ENCODE results near the gene ARHGAP19.

ARHGAP19 gene

DNA sequence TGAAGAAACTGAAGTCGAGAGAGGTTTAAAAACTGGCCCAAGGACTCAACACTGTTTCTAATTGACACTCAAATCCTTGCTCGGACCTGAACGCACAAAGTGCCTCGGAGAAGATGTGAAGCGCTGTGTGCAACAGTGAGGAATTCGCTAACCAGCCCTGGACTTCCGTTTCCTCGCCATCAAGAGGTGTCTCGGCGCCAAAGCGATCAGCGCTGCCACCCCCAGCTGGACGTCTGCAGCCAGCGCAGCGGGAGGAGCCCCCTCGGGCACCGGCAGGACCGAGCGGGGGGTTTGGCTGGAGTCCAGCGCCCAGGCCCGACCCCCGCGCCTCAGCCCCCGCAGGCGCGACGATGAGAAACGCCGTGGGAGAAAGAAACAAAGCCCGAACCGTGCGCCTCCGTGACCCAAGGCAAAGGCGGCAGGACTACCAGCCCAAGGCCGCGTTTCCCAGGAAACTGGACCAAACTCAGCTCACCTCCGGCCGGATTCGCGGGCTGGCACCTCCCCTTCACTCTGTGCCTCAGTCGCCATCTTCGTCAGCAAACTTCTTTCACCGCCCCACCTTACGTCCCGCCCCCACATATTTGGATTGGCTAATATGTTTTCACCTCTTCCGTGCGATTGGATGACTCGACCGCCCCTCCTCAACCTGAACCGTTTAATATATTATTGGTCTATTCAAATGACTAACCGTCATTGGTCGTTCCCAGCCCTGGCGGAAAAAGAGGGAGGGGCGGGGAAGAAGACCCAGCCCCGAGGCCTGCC lies at the start of gene ARHGAP19:
ARHGAP19 (minus strand) TSS at position 541 of the 765 bp plus-strand sequence; CDS start at position 531, 10 bp downstream.
- DNase-seq (ENCODE audit: low read depth in 2 of 3, low spot score in 2 of 3), result peak; percentile 57 to 78 (median 77)

DNA sequence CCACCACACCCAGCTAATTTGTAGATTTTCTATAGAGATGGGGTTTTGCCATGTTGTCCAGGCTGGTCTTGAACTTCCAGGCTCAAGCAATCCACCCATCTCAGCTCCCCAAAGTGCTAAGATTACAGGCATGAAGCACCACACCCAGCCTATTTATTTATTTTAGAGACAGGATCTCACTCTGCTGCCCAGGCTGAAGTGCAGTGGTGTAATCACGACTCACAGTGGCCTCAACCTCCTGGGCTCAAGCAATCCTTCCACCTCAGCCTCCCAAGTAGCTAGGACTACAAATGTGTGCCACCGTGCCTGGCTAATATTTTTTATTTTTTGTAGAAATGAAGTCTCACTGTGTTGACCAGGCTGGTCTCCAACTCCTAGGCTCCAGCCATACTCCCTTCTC lies 49.0 kb upstream of the ARHGAP19 start:
- DNase-seq (ENCODE audit: low read depth in 2 of 3, low spot score in 2 of 3), result no peak

- DNase-seq (ENCODE audit: low read depth in 2 of 3, low spot score in 2 of 3), result no peak
Measured at GRCh38 chr10:97338041-97338440, 45.6 kb upstream of the ARHGAP19 start.

- DNase-seq (ENCODE audit: low read depth in 2 of 3, low spot score in 2 of 3), result no peak
Measured at GRCh38 chr10:97336942-97337831, 44.8 kb upstream of the ARHGAP19 start.

DNA sequence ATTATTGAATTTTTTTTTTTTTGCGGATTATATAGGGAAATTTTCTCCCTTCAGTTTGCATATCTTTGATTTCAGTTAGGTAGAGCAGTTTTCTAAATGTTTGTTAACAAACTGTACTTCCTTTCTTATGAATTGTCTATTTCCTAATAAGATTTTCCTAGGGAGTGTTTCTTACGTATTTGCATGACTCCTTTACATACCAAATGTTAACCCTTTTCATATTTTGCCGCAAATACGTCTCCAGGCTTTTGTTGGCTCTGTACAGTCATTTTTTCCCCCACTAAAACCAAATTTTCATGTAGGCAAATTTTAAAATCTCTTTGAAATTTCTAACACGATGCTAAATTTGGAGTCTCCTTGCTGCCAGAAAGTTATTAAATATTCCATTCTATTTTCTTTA lies 44.0 kb upstream of the ARHGAP19 start:
- no peak for DNase-seq (ENCODE audit: low read depth in 2 of 3, low spot score in 2 of 3)

DNA sequence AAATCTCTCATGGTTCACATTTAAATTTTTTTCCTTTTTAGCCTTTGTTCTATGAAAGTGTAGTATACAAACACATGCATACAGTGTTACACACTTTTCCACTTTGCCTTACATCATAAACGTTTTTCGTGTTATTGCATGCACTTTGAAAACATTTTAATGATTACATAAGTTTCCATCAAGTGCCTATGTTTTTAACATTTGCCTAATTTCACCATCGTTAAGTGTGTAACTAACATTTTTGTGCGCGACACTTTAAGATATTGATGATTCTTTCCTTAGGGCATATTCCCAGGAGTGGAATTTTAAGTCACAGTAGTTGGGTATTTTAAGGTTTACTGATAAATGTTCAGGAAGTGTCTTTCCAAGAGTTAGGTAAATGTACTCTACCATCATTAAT lies 43.6 kb upstream of the ARHGAP19 start:
- no peak for DNase-seq (ENCODE audit: low read depth in 2 of 3, low spot score in 2 of 3)

- no peak for DNase-seq (ENCODE audit: low read depth in 2 of 3, low spot score in 2 of 3)
Measured at GRCh38 chr10:97335188-97335619, 42.8 kb upstream of the ARHGAP19 start.

GRCh38 chr10:97334370-97335175 lies 42.1 kb upstream of the ARHGAP19 start, which contains the start of gene FRAT2:
Gene FRAT2 (minus strand): TSS chr10:97334729. CDS start chr10:97334572, 157 bp downstream.
- peak; percentile 74 to 86 (median 77) for DNase-seq (ENCODE audit: low read depth in 2 of 3, low spot score in 2 of 3)

DNA sequence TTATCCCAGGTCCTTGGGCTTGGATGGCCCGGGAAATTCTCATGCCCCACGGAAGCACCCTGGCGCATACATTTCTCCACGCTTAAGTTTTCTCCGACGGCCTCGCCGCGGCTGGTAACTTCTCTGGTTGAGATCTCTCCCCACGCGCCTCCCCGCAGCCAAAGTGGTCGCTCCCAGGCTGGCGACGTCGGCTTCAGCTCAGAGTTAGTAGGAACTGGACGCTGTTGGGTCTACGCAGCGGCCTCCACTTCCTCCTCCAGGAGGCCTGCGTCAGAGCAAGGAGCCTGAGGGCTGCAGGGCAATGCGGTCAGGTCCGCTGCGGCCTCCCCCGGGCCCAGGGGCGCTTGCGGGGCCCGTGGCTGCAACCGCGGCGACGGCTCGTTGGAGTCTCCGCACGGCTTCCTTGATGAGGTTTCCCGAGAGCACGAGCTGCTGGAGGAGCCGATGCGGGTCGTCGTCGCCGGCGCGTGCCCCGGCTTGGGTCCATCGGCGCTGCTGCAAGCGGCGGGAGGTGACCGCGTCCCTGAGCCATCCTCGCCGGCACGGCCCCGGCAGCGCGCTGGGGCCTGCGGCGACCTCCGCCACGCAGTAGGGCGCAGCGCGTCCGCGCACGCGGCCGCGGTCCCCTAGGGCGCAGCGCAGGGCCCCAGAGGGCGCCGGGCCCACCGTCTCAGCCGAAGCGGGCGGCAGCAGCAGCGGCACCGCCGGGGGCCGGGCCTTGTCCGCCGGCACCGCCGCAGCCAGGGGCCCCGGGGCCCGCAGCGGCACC lies 41.3 kb upstream of the ARHGAP19 start:
- peak in 1 of 3 experiments; percentile 20 for DNase-seq (ENCODE audit: low read depth in 2 of 3, low spot score in 2 of 3)

GRCh38 chr10:97333351-97333600 lies 40.8 kb upstream of the ARHGAP19 start:
- no peak for DNase-seq (ENCODE audit: low read depth in 2 of 3, low spot score in 2 of 3)

- no peak for DNase-seq (ENCODE audit: low read depth in 2 of 3, low spot score in 2 of 3)
Measured at GRCh38 chr10:97332591-97333350, 40.3 kb upstream of the ARHGAP19 start.

GRCh38 chr10:97331153-97331703 lies 38.8 kb upstream of the ARHGAP19 start:
- DNase-seq (ENCODE audit: low read depth in 2 of 3, low spot score in 2 of 3), result no peak

GRCh38 chr10:97329766-97330165 lies 37.3 kb upstream of the ARHGAP19 start:
- no peak for DNase-seq (ENCODE audit: low read depth in 2 of 3, low spot score in 2 of 3)

DNA sequence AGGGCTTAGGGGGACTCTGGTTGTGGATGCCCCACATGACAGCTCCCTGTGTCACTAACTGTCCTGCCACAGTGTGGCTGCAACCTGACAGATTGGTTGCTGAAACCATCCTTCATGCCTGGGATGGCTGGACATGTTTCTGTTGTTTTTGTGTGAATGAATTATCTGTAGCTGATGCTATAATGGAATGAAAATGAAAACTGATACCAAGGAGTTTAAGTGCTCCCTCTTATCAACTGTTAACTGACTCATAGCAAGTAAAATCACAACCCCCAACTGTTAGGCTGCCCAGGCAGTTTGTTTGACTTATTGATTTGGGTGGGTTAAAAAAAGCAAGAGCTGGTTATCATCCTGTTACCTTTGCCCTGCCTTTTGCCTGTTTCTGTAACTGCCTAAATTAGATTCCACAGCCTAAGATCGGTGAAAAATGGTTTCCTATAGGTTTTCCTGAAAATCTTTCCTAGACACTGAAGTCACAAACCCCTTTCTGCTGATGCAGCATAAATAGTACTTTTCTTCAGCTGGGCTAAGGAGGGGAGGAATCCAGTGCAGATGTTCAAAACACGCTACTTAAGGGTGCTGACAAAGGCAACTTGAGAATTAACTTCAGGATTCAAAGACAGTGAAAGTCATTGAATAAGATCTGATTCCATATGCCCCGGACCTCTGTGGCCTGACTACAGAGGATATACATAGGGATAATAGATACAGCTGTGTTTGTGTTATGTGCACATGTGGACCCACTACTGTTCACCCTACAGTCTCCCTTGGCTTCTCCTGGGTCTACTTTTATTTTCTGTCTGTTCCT lies 36.4 kb upstream of the ARHGAP19 start:
- DNase-seq (ENCODE audit: low read depth in 2 of 3, low spot score in 2 of 3), result no peak

GRCh38 chr10:97327348-97328294 lies 35.2 kb upstream of the ARHGAP19 start:
- no peak for DNase-seq (ENCODE audit: low read depth in 2 of 3, low spot score in 2 of 3)

GRCh38 chr10:97325754-97326153 lies 33.3 kb upstream of the ARHGAP19 start:
- no peak for DNase-seq (ENCODE audit: low read depth in 2 of 3, low spot score in 2 of 3)

GRCh38 chr10:97323501-97323900 lies 31.1 kb upstream of the ARHGAP19 start:
- no peak for DNase-seq (ENCODE audit: low read depth in 2 of 3, low spot score in 2 of 3)

DNA sequence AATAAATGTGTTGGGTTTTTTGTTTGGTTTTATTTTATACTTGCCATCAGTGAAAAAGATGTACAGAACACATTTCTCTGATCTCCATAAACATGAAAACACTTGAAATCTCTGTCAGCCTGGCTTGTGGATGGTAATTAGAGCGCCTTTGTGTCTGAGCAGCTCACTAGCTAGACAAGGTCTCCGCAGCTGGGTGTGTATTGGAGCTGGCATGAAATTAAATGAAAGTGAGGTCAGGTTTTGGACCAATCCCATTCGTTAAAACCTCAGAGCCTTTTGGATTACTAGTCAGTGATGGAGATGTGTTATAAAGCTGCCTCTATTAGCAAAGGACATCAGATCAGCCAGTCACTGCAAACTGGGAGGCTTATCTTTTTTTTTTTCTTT lies 29.4 kb upstream of the ARHGAP19 start:
- no peak for DNase-seq (ENCODE audit: low read depth in 2 of 3, low spot score in 2 of 3)
